Measurements from ENCODE around the gene MTHFD1L.

The MTHFD1L gene

GRCh38 chr6:151131324-151132007 is 266.0 kb downstream of the MTHFD1L start:
- no peak for DNase-seq

- no peak for DNase-seq
These were observed 270.7 kb downstream of the MTHFD1L start for GRCh38 chr6:151136141-151136755.

- no peak for DNase-seq
These were observed 272.0 kb downstream of the MTHFD1L start for GRCh38 chr6:151137542-151137941.

GRCh38 chr6:151139524-151139923 is 274.0 kb downstream of the MTHFD1L start:
- DNase-seq = no peak

GRCh38 chr6:151140767-151141166 is 275.3 kb downstream of the MTHFD1L start:
- no peak for DNase-seq

- DNase-seq = no peak
These were observed 276.2 kb downstream of the MTHFD1L start for GRCh38 chr6:151141685-151142084.

- DNase-seq = no peak
These were observed 277.2 kb downstream of the MTHFD1L start for GRCh38 chr6:151142676-151143075.

- no peak for DNase-seq
These were observed 277.8 kb downstream of the MTHFD1L start for GRCh38 chr6:151143337-151143736.

- DNase-seq = no peak
These were observed 278.3 kb downstream of the MTHFD1L start for GRCh38 chr6:151143806-151144205.

- no peak for DNase-seq
These were observed 281.8 kb downstream of the MTHFD1L start for GRCh38 chr6:151147118-151147832.

GRCh38 chr6:151148111-151148510 is 282.6 kb downstream of the MTHFD1L start:
- DNase-seq = no peak

GRCh38 chr6:151149793-151150192 is 284.3 kb downstream of the MTHFD1L start:
- DNase-seq = no peak

All from activated CD4-positive, alpha-beta T cell treated with anti-CD3 and anti-CD28 coated beads for 4 hours (primary cell).